CD4-positive, alpha-beta T cell treated with Interferon gamma for 1 hour (primary cell): Measurements from ENCODE around the gene DDR2.
"Not testable (repeated sequence)": the region's sequence is repeated elsewhere in the genome, so short reads cannot be mapped to it uniquely, and the experiment has no call there.

Experiments
- DNase-seq: peaks from one replicate; pipeline ENCODE4 v3.0.0-alpha.2; 2020

DDR2 gene

DNA sequence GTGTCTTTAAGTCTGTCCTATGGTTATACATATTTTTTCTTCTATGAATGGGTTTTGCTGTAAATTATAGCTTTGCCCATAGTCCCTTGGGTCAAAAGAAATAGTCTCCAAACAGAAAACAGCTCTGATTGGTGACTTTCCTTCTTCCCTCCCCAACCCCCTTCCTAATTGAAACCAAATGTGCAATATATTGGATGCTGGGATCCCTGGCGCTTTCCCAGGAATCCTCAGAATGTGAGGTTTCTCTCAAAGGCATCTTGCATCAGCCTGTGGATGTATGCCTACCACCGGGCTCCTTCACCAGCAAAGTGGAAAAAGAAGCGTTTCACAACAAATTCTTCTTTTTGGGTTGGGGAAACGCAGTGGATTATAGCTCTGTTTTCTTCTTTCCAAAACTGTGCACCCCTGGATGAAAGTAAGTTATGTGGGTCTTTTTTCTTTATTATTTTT, at the start of gene DDR2:
Gene DDR2 (plus strand): TSS at position 248 of the 450 bp plus-strand sequence. CDS start 86,600 bp downstream, outside the sequence.
- no peak for DNase-seq

DNA sequence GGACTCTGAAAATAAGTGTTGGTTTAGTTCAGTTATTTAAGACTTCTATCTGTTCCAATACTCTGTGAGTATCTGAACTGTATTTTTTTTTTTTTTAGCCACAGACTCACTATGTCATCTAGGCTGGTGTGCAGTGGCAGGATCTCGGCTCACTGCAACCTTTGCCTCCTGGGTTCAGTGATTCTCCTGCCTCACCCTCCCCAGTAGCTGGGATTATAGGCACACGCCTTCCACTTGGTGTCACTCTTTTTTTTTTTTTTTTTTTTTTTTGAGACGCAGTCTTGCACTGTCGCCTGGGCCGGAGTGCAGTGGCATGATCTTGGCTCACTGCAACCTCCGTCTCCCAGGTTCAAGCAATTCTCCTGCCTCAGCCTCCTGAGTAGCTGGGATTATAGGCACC, 49.4 kb upstream of the DDR2 start:
- DNase-seq, result not testable (repeated sequence)

DNA sequence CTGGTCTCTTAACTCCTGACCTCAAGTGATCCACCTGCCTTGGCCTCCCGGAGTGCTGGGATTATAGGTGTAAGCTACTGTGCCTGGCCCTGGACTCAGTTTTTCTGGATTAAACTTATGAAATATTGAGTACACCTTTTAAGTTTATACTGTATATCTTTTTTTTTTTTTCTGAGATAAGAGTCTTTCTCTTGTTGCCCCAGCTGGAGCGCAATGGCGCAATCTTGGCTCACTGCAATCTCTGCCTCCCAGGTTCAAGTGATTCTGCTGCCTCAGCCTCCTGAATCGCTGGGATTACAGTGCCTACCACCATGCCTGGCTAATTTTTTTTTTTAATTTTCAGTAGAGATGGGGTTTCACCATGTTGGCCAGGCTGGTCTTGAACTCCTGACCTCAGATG, 47.2 kb upstream of the DDR2 start:
- DNase-seq, result not testable (repeated sequence)

DNA sequence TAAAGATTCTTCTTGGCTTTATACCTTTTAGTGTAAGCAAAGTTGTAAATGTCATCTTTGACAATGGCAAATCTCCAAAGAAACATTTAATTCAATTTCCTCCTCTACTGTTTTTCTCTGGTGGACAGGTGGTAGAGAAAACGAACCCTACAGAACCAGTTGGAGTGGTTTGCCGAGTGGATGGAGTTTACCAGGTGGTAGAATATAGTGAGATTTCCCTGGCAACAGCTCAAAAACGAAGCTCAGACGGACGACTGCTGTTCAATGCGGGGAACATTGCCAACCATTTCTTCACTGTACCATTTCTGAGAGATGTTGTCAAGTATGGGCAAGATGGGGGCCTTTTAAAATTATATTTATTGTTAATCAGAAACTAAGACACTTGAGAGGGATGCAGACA, 44.9 kb upstream of the DDR2 start:
- no peak for DNase-seq

DNA sequence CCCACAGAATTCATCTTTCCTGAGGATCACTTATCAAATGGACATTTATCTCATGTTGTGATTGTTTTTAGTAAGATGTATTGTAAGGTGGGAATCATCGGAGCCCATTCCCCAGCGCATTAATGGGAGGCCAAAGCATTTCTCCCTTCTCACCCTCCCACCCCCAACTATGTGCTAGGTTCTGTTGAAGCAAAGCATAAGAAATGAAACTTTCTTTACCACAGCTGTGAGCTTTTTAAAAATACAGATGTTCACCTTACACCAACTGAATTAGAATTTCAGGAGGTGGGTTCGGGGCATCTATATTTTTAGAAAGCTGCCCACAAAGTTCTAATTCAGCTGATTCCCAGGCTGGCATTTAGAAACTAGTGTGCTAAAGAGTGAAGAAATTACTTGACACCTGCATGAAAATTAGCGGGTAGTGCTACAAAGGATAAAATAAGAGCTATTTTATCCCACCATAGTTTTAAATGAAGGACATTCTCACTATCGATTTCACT, 44.5 kb upstream of the DDR2 start:
- no peak for DNase-seq

DNA sequence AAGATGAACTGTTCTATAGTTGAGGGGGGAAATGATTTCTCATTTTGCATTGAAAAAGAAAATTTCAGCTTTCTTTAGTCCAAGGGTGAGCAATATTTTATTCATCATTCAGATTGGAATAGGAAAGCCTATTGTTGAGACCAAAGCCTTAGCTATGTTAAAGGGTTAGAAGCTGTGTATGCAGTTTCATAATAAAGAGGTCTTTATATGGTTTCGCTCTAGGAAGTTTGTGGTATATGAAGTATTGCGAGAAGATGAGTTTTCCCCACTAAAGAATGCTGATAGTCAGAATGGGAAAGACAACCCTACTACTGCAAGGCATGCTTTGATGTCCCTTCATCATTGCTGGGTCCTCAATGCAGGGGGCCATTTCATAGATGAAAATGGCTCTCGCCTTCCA, 42.2 kb upstream of the DDR2 start:
- no peak for DNase-seq

DNA sequence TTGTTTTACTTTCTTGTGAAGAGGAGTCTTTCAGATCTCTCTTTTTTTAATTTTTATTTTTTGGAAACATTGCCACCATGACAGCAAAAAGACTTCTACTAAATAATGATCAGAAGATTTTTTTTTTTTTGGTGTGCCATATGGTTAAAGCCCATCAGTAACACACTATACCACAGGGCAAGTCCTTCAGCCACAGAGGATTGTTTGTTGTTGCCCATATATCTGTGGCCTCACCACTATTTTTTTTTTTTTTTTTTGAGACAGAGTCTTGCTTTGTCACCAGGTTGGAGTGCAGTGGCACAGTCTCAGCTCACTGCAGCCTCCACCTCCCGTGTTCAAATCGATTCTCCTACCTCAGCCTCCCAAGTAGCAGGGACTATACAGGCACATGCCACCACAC, 41.6 kb upstream of the DDR2 start:
- no peak for DNase-seq

DNA sequence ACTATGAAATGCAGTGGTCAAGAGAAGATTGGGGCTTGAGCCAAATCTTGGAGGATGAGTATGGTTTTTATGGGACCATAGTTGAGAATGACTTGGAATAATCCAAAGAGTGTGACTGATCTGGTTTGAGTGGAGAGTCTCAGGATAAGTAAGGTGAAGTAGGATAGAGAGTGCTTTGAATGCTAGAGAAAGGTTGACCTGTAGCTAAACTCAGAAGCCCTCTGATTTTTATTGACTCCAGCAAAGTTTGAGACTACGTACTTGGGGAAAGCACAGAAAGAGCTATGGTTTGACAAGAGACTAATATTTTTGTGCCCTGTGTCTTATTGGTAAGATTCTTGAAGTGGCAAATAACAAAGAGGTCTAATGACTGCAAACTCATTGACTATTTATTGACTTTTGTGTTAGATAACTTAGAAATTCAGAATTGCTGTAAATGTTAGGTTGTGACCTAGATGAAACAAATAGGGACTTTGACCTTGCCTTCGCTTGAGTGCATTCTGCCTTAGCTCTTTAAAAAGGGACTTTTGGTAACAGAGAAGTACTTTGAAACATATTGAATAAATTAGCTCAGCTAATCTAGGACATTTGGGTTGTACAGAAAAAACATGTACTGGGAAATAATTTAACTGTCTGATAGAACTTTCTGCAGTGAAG, 35.6 kb upstream of the DDR2 start:
- no peak for DNase-seq

DNA sequence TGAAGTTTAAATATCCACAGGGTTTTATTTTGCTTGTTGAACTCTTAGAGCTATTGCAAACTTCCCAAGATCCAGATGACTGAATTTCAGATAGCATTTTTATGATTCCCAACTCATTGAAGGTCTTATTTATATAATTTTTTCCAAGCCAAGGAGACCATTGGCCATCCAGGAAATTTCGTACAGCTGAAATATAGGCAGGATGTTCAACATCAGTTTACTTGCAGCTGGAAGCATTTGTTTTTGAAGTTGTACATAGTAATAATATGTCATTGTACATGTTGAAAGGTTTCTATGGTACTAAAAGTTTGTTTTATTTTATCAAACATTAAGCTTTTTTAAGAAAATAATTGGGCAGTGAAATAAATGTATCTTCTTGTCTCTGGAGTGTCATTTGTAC, 32.8 kb upstream of the DDR2 start:
- no peak for DNase-seq

DNA sequence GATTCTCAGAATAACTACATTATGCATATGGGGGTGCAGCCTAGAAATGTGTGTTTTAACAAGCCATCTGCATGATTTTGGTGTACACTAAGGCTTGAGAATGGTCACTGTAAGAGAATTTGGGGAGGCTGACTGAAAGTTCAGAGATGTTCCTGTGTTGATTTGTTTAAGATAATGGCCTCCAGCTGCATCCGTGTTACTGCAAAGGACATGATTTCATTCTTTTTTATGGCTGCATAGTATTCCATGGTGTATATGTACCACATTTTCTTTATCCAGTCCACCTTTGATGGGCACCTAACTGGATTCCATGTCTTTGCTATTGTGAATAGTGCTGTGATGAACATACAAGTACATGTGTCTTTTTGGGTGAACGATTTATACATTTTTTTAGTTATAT, 29.1 kb upstream of the DDR2 start:
- not testable (repeated sequence) for DNase-seq

DNA sequence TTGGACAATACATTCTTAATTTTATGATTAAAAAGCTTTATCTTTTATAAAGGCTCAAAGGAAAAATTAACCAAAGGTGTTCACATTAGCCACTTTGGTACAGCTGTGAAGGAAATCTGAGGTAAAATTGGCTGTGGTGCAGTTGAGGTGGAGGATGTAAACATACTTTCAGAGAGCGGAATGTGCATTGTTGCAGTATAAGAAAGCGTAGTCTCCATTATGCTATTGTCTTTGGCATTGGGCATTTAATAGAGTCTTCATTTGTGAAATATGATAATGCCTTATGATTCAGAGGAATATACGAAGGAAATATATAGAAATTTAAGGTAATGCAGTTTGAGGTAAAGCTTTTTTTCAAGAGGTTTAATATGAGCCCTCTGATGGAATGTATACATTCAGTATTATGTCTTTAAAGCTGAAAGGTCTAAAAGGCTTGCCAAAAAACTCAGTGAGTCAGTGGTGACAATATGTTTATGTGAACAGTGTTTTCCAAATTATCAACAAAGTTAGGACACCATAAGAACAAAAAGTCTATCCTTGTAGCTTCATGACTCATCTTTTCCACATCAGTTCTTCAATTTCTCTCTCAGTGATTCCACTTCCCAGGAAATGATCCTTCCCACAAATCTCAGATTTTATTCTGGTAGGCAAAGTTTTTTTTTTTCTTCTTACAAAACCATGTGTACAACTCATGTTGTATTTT, 26.9 kb upstream of the DDR2 start:
- DNase-seq, result no peak

DNA sequence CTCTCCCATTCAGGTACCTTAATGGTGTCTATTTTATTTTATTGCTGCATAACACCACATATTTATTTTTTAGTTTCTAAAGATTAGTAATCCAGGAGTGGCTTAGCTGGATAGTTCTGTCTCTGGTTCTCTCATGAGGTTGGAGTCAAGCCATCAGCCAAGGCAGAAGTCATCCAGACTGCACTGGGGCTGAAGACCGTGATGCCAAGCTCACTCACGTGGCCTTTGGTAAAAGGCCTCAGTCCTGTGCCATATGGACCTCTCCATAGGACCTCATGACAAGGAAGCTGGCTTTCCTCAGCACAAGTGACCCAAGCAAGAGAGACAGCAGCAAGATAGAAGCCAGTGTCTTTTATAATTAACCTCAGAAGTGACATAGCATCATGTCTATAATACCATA, 23.0 kb upstream of the DDR2 start:
- DNase-seq, result no peak

DNA sequence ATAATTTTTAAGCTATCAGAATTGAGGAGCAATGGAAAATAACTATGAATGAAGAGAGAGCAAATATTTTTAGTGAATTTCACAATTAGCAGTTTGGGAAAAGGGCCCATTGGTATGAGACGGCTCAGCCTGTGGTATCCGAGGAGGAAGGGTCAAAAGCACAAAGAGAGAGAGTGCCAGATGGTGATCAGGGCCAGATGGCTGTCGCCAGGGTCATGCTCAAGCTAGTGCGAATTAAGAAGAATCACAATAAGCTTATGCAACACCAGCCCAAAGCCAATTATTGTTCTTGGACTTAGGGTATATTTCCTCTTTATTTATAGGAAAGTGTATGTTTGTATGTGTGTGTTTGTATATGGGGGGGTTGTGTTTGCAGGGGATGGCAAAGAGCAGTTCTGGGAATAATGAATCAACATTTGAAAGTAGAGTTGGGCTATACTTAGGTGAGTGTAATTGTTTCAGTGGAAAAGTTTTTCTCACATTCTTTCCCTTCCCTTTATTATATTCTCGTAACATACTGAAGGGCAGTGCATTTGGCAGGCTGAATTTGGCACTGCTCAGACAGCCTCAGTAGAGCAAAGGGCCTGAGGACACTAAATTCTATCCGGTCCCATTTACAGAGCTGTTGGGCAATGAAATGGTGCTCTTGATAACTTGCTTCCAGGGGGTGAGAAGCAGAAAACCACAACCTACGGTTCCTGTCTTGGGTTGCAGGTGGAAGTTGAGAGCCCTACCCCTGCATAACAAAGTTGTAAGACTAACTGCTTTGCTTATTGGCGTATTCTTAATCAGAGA, 19.5 kb upstream of the DDR2 start:
- DNase-seq, result no peak

DNA sequence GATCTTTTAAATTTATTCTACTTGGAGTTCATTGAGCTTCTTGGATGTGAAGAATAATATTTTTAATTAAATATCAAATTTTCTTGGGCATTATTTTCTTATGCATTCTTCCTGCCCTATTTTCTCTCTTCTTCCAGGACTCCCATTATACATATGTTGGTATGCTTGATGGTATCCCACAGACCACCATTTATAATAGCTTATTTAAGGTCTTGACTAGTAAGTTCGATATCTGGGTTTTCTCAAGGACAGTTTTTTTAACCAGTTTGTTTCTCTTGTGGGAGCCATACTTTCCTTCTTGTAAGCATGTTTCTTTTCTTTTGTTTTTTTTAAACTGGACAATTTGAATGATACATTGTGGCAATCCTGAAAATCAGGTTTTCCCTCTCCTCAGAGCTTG, 15.4 kb upstream of the DDR2 start:
- DNase-seq, result no peak

DNA sequence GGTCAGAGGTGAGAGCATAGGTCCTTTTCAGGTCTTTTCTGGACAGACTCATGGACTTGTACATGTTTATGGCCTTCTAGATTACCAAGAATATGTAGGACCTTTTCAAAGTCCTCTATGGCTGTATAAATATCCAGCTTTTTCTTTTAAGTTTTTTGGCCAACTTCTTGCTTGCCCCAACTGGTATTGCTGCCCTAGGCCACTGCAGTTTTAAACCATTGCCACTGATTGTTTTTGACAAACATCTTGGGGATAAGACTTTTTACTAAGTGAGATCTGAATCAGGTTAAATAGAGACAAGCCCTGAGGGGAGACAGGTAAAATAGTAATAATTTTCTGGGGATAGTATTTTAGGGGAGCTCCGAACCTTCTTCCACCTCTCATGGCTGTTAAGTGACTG, 14.8 kb upstream of the DDR2 start:
- DNase-seq, result no peak

DNA sequence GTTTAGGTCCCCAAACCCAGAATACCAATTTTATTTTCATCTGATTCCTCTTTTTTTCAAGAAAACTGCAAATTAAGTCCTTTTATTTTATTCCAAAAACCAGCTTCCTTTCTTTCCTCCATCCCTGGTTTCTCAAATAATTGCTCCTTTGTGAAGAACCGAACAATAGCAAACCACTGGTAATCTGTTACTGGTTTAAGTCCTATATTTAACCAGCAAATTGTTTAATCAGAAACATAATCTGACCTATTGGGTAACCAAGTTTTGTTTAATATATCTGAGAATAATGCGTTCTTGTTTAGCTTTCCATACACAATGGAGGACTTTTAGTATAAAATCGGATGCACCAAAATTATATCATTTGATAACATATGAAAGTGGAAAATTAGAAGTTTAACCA, 13.2 kb upstream of the DDR2 start:
- DNase-seq, result no peak

DNA sequence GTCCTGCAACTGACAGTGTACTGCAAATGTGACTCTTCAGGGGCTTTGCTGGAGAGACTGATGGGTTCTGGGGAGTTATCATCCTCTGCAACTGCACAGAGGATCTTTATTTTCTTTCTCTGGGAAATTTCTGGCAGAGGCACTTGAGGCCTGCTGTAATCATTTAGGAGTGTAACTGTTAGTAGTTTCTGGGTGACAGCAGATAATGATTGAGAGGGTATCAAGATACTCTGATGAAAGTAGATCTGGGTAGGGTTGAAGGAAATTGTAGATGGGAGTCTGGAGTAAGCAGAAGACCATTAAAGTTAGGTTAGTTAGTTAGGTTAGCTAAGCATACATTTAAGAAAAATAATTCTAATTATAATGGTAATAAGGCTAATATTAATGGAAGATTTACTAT, 11.0 kb upstream of the DDR2 start:
- DNase-seq, result no peak

DNA sequence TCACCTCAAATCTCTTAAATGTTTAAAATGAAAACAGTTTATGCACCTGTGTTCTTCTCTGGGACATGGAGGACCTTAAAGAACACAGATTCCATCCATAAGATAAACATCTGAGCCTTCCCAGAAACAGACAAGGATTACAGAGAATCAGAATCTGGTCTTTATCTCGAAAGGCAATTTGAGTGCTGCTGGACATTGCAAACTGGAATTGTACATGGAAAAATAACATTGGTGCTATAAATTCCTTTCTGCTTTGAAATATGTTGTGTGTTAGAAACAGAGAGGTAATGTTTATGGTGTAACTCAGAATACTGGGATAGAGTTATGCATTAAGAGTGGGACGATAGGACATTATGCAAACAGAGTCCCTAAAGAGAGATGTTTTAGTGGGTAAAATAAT, 6.6 kb upstream of the DDR2 start:
- DNase-seq, result no peak

DNA sequence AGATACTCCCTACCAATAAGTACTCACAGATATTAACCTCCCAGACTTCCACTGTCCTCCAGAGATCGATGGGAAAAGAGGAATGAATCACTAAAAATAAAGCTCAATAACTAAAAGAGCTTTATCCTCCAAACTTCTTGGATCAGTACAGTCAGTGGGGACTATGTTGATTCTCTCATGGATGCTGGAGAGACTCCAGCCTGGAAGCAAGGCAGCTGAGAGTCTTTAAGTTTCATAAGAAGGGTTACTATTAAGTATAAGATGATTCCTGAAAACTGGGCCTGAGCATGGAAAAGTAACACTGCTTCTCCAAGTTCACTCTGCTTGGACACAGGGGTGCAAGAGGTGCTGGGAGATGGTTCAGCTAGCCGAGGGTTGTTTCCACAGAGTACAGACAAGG, 6.2 kb upstream of the DDR2 start:
- no peak for DNase-seq

DNA sequence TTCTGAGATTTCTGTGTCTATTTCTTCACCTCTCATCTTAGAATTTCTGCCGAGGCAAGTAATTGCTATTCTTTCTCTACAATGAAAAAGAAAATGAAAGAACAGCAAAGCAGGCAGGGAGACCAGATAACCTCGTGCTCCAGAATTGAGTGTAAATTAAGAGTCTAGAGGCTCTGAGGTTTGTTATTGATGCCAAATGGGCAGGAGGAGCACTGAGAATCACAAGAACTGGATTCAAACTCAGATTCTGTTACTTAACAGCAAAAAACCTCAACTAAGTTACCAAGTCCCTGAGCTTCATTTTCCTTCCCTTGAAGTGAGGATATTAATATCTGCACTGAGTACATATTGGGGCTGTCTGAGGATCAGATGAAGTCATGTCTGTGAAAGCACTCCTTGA, 5.5 kb upstream of the DDR2 start:
- no peak for DNase-seq

DNA sequence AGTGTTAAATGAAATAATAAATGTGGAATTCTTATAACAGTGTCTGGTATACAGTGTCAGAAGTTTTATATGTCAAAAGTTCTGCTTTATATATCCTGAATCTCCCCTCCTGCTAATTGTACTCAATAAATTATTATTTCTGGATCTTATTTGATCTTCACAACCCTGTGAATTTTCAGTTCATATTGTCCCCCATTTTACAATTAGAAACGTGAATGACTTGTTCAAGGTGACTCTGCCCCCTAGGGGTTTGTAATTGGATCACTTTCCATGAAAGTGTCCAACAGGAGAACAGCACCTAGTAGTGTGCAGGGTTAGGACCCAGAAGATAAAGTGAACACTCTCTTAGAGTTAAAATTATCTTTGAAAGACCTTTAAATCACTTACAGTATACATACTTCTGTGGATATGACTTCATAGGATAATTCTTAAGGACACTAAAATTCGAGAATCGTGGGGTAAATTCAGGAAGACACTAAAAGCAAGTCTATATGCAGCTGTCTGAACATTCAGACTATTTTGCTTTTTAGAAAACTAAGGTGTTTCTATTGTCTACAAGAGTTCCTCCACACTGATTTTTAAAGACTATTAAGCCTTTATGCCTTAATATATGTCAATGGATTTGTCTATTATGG, 4.5 kb upstream of the DDR2 start:
- DNase-seq, result no peak

DNA sequence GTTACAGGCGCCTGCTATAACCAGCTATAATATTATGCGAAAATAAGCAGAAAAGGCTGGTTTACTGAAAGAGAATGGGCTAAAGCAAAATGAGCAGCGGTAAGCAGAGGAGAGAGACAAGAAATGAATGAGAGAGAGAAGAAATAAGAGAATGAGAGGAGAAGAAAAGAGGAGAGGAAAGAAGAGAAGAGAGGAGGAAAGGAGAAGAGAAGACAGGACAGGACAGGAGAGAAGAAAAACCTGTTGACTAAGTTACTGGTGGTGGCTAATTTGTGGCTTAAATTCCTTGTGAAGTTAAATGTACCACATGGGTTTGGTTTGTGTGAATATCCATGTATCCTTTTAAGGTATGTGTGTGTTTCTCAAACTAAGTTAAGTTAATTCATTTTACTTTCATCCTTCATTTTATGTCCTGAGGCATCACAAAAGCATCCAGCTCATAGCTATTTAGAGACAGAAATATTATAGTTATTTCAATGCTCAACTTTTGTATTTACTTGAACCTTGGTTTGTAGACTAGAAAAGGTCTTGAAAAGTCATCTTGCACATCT, 3.1 kb upstream of the DDR2 start:
- DNase-seq, result no peak

DNA sequence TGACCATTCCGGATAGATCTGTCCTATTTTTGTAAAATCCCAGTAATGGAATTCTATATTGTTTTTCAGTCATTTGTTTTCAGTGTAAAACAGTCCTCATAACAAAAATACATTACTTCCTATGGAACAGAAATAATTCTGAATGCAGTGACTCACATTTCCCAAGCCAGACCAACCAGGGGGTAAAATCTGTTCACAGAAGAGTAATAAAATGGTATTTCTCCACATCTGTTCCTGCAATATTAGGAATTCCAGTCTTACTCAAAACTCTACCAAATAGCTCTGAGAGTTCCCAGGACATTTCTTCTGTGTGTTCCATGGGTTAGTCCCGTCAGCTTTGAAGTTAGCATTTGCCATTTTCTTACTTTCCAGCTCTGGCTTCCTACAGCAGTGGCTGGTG, 2.6 kb upstream of the DDR2 start:
- DNase-seq, result no peak
